GM12878 (cell line): ENCODE data around the gene TMEM239. TPM values are rescaled to one million over a fixed set of nuclear protein-coding genes. Genes with fewer than 3 reads are reported as not detected.

Experiments
- ATAC-seq: fragments of 200-7000 bp; cut with Tn5 transposase; 3 replicates; pipeline ENCODE4 v1.9.1; 2020; ENCODE audit warnings: mild to moderate bottlenecking, moderate library complexity
- BruUV-seq: library from RNA; stranded (reverse); fragments of 400-500 nt; replicated peaks from 2 replicates; lab custom pipeline; 2021; lab: Mats Ljungman, UMichigan
- CTCF ChIA-PET: fragments of 300-600 bp; sonication (Branson Sonifier 250); formaldehyde crosslinking; extraction: SDS; loops from one replicate; lab custom pipeline; 2021; ENCODE audit warnings: inconsistent platforms; lab: Yijun Ruan, JAX
- POLR2A ChIA-PET: fragments of 350-600 bp; formaldehyde crosslinking; extraction: SDS; loops from one replicate; lab custom pipeline; 2021; ENCODE audit warnings: inconsistent platforms; lab: Charles Lee
- RAD21 ChIA-PET: fragments of 300-600 bp; sonication (Branson Sonifier 250); formaldehyde crosslinking; loops from one replicate; lab custom pipeline; 2023; ENCODE audit warnings: antibody characterized with exemption; ENCODE audit not compliant: unreplicated experiment; lab: Charles Lee
- SMC1A ChIA-PET: fragments of 300-600 bp; sonication (Branson Sonifier 250); formaldehyde crosslinking; loops from one replicate; lab custom pipeline; 2023; ENCODE audit not compliant: unreplicated experiment, uncharacterized antibody; lab: Charles Lee
- DNase-seq: peaks from one replicate; pipeline ENCODE4 v3.0.0-alpha.2; 2011; ENCODE audit warnings: low read depth, low spot score
- FAIRE-seq: peaks from 3 replicates; lab custom pipeline; 2011; peaks lifted over from hg19 to GRCh38; lab: Jason Lieb, UNC
- H2AFZ ChIP-seq: 2 replicates; pipeline ENCODE4 v1.6.0; 2011; ENCODE audit warnings: low read depth, low read length, control low read depth; ENCODE audit not compliant: control insufficient read depth
- H3K27ac ChIP-seq: 2 replicates; pipeline ENCODE4 v1.5.1; 2011; ENCODE audit warnings: control low read depth; ENCODE audit not compliant: control insufficient read depth, insufficient read depth
- H3K27me3 ChIP-seq, 2 experiments: replicated peaks in 1 of 2; 2 replicates each; pipeline versions ENCODE4 v1.6.0 to v1.6.1; 2011; ENCODE audit warnings: low read length in 1 of 2; ENCODE audit not compliant: control insufficient read depth in 2 of 2, insufficient read depth in 2 of 2
- H3K36me3 ChIP-seq, 2 experiments: 2 replicates each; pipeline ENCODE4 v1.5.1; 2011; ENCODE audit warnings: low read length in 1 of 2; ENCODE audit not compliant: control insufficient read depth in 2 of 2, insufficient read depth in 2 of 2
- H3K4me1 ChIP-seq: 2 replicates; pipeline ENCODE4 v1.6.1; 2011; ENCODE audit warnings: mild to moderate bottlenecking, low read length, moderate library complexity, mixed read lengths; ENCODE audit not compliant: control insufficient read depth, insufficient read depth
- H3K4me2 ChIP-seq: 2 replicates; pipeline ENCODE4 v1.6.0; 2011; ENCODE audit warnings: control low read depth; ENCODE audit not compliant: control insufficient read depth, insufficient read depth
- H3K4me3 ChIP-seq: fragments of 200-600 bp; sonication (generic); 2 replicates; pipeline ENCODE4 v1.5.1; 2016
- H3K79me2 ChIP-seq: 2 replicates; pipeline ENCODE4 v1.6.0; 2011; ENCODE audit warnings: low read length; ENCODE audit not compliant: control insufficient read depth, insufficient read depth
- H3K9ac ChIP-seq: 2 replicates; pipeline ENCODE4 v1.8.0; 2011; ENCODE audit warnings: low read length, control low read depth, mixed read lengths; ENCODE audit not compliant: control insufficient read depth, insufficient read depth
- H3K9me3 ChIP-seq: replicated peaks from 3 replicates; pipeline ENCODE4 v1.5.1; 2011; ENCODE audit warnings: mild to moderate bottlenecking, low read length; ENCODE audit not compliant: control insufficient read depth, insufficient read depth
- H4K20me1 ChIP-seq: 2 replicates; pipeline ENCODE4 v1.6.0; 2011; ENCODE audit not compliant: control insufficient read depth, insufficient read depth
- CBX3 ChIP-seq: fragments of 200-600 bp; sonication (generic); IDR thresholded peaks from 2 replicates; pipeline ENCODE4 v1.6.1; 2016; ENCODE audit warnings: low read depth, borderline replicate concordance
- CHD2 ChIP-seq: IDR thresholded peaks from 2 replicates; pipeline ENCODE4 v1.6.1; 2011; ENCODE audit warnings: low read depth, low read length, improper control_type of control experiment, borderline replicate concordance
- EGR1 ChIP-seq, 2 experiments: IDR thresholded peaks; 1 replicate in 1 of 2; 2 replicates in 1 of 2; pipeline ENCODE4 v1.6.1; 2011 to 2012; ENCODE audit warnings: low read depth in 2 of 2, low read length in 2 of 2, borderline replicate concordance in 1 of 2, mild to moderate bottlenecking in 1 of 2, moderate library complexity in 1 of 2
- GABPA ChIP-seq: IDR thresholded peaks from 2 replicates; pipeline ENCODE4 v1.6.1; 2014; ENCODE audit warnings: antibody characterized with exemption, low read depth, mild to moderate bottlenecking, inconsistent platforms
- IKZF1 ChIP-seq: fragments of 450-650 bp; conservative IDR thresholded peaks from 2 replicates; pipeline ENCODE4 v1.6.1; 2017; ENCODE audit warnings: antibody characterized with exemption, mild to moderate bottlenecking
- MTA3 ChIP-seq: IDR thresholded peaks from 2 replicates; pipeline ENCODE4 v1.6.1; 2012; ENCODE audit warnings: low read length, inconsistent platforms, borderline replicate concordance
- NR2C1 ChIP-seq: fragments of 450-650 bp; IDR thresholded peaks from 2 replicates; pipeline ENCODE4 v1.6.1; 2017; ENCODE audit warnings: antibody characterized with exemption, mild to moderate bottlenecking, moderate library complexity
- PML ChIP-seq: IDR thresholded peaks from 2 replicates; pipeline ENCODE4 v1.6.1; 2012; ENCODE audit warnings: low read length, inconsistent platforms
- RBBP5 ChIP-seq: fragments of 200-600 bp; sonication (generic); conservative IDR thresholded peaks from 2 replicates; pipeline ENCODE4 v1.6.1; 2016
- SIN3A ChIP-seq: IDR thresholded peaks from 2 replicates; pipeline ENCODE4 v1.6.1; 2012; ENCODE audit warnings: low read depth, low read length, improper control_type of control experiment
- SIX5 ChIP-seq: IDR thresholded peaks from 2 replicates; pipeline ENCODE4 v1.6.1; 2011; ENCODE audit warnings: mild to moderate bottlenecking, low read depth, low read length, moderate library complexity; ENCODE audit not compliant: severe bottlenecking
- TBL1XR1 ChIP-seq: IDR thresholded peaks from 2 replicates; pipeline ENCODE4 v1.6.1; 2012; ENCODE audit warnings: low read depth, low read length, improper control_type of control experiment
- YBX1 ChIP-seq: fragments of 450-650 bp; IDR thresholded peaks from 2 replicates; pipeline ENCODE4 v1.6.1; 2016; ENCODE audit warnings: antibody characterized with exemption
- ZNF622 ChIP-seq: fragments of 450-650 bp; IDR thresholded peaks from 2 replicates; pipeline ENCODE4 v1.6.1; 2017; ENCODE audit warnings: mild to moderate bottlenecking, inconsistent platforms
- WGBS: methylation state at CpG from one replicate; pipeline ENCODE4 v1.1.6; 2016; ENCODE audit warnings: low lambda C conversion rate; ENCODE audit not compliant: insufficient replicate concordance, insufficient coverage; ENCODE audit errors: missing lambda C conversion rate; 5-methylcytosine and 5-hydroxymethylcytosine counted together
- in situ Hi-C: fragments of 300-500 bp; cut with MboI; formaldehyde crosslinking; loops from 9 replicates; pipeline ENCODE4 v1.14.3; 2018; ENCODE audit warnings: mixed read lengths
- intact Hi-C: fragments of 100-400 bp; cut with micrococcal nuclease; formaldehyde crosslinking; loops from one replicate; pipeline ENCODE4 v1.14.2; 2022; ENCODE audit not compliant: unreplicated experiment
- polyA plus RNA-seq, 11 experiments: library from polyadenylated mRNA; depleted of rRNA in 4 of 11; unstranded in 6 of 11; stranded (reverse) in 5 of 11; fragments of >200 nt; fragmentation: Nextera tagmentation in 4 of 11; fragmentation: Illumina TruSeq in 1 of 11; extraction: Ambion mirVana in 4 of 11; extraction: Trizol in 1 of 11; gene quantifications; 1 replicate in 1 of 11; 2 replicates in 10 of 11; pipeline versions ENCODE4 v1.2.1 to v1.2.3, GENCODE V29; 2011 to 2016; ENCODE audit warnings: inconsistent platforms in 2 of 11, missing spikeins in 2 of 11, low read depth in 1 of 11
- total RNA-seq, 4 experiments: library from RNA; depleted of rRNA in 3 of 4; stranded (reverse); fragments of >200 nt in 3 of 4; fragmentation: Illumina TruSeq in 1 of 4; extraction: Trizol in 1 of 4; gene quantifications; 2 replicates each; pipeline versions ENCODE4 v1.2.1 to v1.2.3, GENCODE V29; 2013 to 2021
- TF ChIP-seq, protein P1 (sequence below): fragments of 450-650 bp; IDR thresholded peaks from 2 replicates; pipeline ENCODE4 v1.6.1; 2017; ENCODE audit warnings: mild to moderate bottlenecking
- TF ChIP-seq, protein P2 (sequence below): fragments of 450-650 bp; IDR thresholded peaks from 2 replicates; pipeline ENCODE4 v1.6.1; 2017; ENCODE audit warnings: mild to moderate bottlenecking, moderate library complexity

Gene TMEM239
- total and polyA plus RNA-seq, 10 of the 15 experiments (the other 5 are each of a cell fraction or from before 2014, with no cell fraction given), result not detected

DNA sequence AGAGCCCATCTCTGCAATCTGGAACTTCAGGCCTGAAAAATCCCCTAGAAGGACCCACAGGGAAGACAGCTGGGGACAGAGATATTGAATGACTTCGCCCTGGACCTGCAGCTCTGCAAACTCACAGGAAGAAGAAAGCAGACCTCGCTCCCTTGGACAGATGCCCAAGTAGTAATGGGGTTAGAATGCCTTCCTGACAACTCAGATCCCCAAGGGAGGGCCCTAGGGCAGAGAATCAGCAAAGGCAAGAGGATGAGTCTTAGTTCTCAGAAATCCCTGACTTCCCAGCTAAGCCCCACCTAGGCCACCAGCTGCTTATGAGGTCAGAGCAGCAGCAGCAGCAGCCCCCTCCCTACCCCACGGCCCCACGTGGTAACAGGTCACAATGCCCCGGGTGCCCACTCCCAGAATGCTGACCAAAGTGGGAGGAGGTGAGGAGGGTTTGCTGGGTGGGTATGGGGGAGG lies 1.5 kb upstream of the TMEM239 start, which contains the start of gene C20orf141:
C20orf141 (plus strand) TSS at position 401 of the 465 bp plus-strand sequence. CDS start 198 bp downstream, outside the sequence.
- H3K4me2 ChIP-seq, result no peak within 1 kb of the TSS
- in situ Hi-C loops, result no loop called here
- no peaks in the 10 kb centered on the region for H3K36me3 ChIP-seq
- H3K27ac ChIP-seq, result no peak within 1 kb of the TSS
- no peak within 1 kb of the TSS for H3K9ac ChIP-seq
- TF ChIP-seq CHD2, result no peak
- TF ChIP-seq RBBP5, result no peak
- TF ChIP-seq, protein P1, sequence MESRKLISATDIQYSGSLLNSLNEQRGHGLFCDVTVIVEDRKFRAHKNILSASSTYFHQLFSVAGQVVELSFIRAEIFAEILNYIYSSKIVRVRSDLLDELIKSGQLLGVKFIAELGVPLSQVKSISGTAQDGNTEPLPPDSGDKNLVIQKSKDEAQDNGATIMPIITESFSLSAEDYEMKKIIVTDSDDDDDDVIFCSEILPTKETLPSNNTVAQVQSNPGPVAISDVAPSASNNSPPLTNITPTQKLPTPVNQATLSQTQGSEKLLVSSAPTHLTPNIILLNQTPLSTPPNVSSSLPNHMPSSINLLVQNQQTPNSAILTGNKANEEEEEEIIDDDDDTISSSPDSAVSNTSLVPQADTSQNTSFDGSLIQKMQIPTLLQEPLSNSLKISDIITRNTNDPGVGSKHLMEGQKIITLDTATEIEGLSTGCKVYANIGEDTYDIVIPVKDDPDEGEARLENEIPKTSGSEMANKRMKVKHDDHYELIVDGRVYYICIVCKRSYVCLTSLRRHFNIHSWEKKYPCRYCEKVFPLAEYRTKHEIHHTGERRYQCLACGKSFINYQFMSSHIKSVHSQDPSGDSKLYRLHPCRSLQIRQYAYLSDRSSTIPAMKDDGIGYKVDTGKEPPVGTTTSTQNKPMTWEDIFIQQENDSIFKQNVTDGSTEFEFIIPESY, result no peak
- TF ChIP-seq PML, result no peak
- TF ChIP-seq GABPA, result no peak
- no peak for TF ChIP-seq SIN3A
- TF ChIP-seq CBX3, result no peak
- TF ChIP-seq, protein P2, sequence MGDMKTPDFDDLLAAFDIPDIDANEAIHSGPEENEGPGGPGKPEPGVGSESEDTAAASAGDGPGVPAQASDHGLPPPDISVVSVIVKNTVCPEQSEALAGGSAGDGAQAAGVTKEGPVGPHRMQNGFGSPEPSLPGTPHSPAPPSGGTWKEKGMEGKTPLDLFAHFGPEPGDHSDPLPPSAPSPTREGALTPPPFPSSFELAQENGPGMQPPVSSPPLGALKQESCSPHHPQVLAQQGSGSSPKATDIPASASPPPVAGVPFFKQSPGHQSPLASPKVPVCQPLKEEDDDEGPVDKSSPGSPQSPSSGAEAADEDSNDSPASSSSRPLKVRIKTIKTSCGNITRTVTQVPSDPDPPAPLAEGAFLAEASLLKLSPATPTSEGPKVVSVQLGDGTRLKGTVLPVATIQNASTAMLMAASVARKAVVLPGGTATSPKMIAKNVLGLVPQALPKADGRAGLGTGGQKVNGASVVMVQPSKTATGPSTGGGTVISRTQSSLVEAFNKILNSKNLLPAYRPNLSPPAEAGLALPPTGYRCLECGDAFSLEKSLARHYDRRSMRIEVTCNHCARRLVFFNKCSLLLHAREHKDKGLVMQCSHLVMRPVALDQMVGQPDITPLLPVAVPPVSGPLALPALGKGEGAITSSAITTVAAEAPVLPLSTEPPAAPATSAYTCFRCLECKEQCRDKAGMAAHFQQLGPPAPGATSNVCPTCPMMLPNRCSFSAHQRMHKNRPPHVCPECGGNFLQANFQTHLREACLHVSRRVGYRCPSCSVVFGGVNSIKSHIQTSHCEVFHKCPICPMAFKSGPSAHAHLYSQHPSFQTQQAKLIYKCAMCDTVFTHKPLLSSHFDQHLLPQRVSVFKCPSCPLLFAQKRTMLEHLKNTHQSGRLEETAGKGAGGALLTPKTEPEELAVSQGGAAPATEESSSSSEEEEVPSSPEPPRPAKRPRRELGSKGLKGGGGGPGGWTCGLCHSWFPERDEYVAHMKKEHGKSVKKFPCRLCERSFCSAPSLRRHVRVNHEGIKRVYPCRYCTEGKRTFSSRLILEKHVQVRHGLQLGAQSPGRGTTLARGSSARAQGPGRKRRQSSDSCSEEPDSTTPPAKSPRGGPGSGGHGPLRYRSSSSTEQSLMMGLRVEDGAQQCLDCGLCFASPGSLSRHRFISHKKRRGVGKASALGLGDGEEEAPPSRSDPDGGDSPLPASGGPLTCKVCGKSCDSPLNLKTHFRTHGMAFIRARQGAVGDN, result no peak
- TF ChIP-seq MTA3, result no peak
- no peak for TF ChIP-seq YBX1
- no peak for TF ChIP-seq TBL1XR1
- no peak for TF ChIP-seq NR2C1
- no peak for TF ChIP-seq ZNF622
- no peak for TF ChIP-seq IKZF1
- TF ChIP-seq SIX5, result no peak
- TF ChIP-seq EGR1 (IDR thresholded peaks at IDR 0.05; ENCODE audit: borderline replicate concordance in 1 of 2, low read depth in 2 of 2, low read length in 2 of 2), result no peak
- TF ChIP-seq, all 136 proteins: peak for 0
- ATAC-seq, result no peak
- intact Hi-C loops, result no loop called here
- ChIA-PET POLR2A (no interaction called here), CTCF (no interaction called here), SMC1A (no interaction called here), RAD21 (no interaction called here)
- BruUV-seq, result no TSS peak
- no peaks in the 10 kb centered on the region; the same call in 2 of the 3 replicates for H3K9me3 ChIP-seq
- H4K20me1 ChIP-seq, result no peaks in the 10 kb centered on the region
- FAIRE-seq, result no peak
- no peak within 1 kb of the TSS for H3K4me3 ChIP-seq
- 2% methylated on average over 5 of the region's 5 CpGs for WGBS
- no peaks in the 10 kb centered on the region for H3K4me1 ChIP-seq
- H3K79me2 ChIP-seq, result no peaks in the 10 kb centered on the region
- no peak within 1 kb of the TSS for H2AFZ ChIP-seq
- no peaks in the 10 kb centered on the region; a peak in 1 of 4 replicates for H3K27me3 ChIP-seq
- DNase-seq, result no peak
